ENCODE measurements around the gene MEMO1. TPM values are rescaled to one million over a fixed set of nuclear protein-coding genes. Genes with fewer than 3 reads are reported as not detected.

Gene MEMO1
- total and polyA plus RNA-seq, 4 donors = 30.7 to 38.5 (median 32.2) TPM

- 98 to 100% methylated on average over 3 of the region's 3 CpGs for WGBS, 2 donors
- H3K4me1 ChIP-seq (ENCODE audit: control insufficient read depth in 5 of 5, insufficient read depth in 5 of 5, low read length in 5 of 5) = no peaks in the 10 kb centered on the region
- no peak overlapping the region for H3K27ac ChIP-seq (ENCODE audit: low read depth in 1 of 2, low read length in 1 of 2)
- DNase-seq = no peak
- H3K36me3 ChIP-seq (ENCODE audit: control insufficient read depth in 4 of 4, insufficient read depth in 4 of 4, low read length in 4 of 4) = peaks cover 0 to 5% (median 2%) of the 10 kb centered on the region in 4 donors
- H3K9ac ChIP-seq (ENCODE audit: insufficient read depth in 1 of 2, low read length in 2 of 2) = no peak overlapping the region
- no peaks in the 10 kb centered on the region for H3K27me3 ChIP-seq (ENCODE audit: control insufficient read depth in 3 of 3, insufficient read depth in 3 of 3, low read length in 2 of 3)
- TF ChIP-seq CTCF (IDR thresholded peaks at IDR 0.05; ENCODE audit: control extremely low read depth, extremely low read depth) = no peak
- H3K9me3 ChIP-seq (ENCODE audit: control insufficient read depth in 4 of 4, insufficient read depth in 3 of 4, low read length in 3 of 4) = no peaks in the 10 kb centered on the region
- no peak for ATAC-seq (ENCODE audit: insufficient read depth, low FRiP score)
- no peak overlapping the region for H3K4me3 ChIP-seq
Measured at GRCh38 chr2:31937741-31938140, 73.1 kb downstream of the MEMO1 start.

- no peaks in the 10 kb centered on the region for H3K36me3 ChIP-seq (ENCODE audit: control insufficient read depth in 4 of 4, insufficient read depth in 4 of 4, low read length in 4 of 4)
Measured at GRCh38 chr2:31935370-31935769, 75.4 kb downstream of the MEMO1 start.

GRCh38 chr2:31933066-31933465 lies 77.7 kb downstream of the MEMO1 start:
- ATAC-seq (ENCODE audit: insufficient read depth, low FRiP score) = no peak
- WGBS, 2 donors = 95 to 98% methylated on average over 4 of the region's 4 CpGs

More at GRCh38 chr2:31935370-31935769, 75.4 kb downstream of the MEMO1 start:
- Histone ChIP-seq H3K27ac (ENCODE audit: low read depth in 1 of 2, low read length in 1 of 2) (no peak overlapping the region), H3K9ac (ENCODE audit: insufficient read depth in 1 of 2, low read length in 2 of 2) (no peak overlapping the region), H3K9me3 (ENCODE audit: control insufficient read depth in 4 of 4, insufficient read depth in 3 of 4, low read length in 3 of 4) (no peaks in the 10 kb centered on the region), H3K4me1 (ENCODE audit: control insufficient read depth in 5 of 5, insufficient read depth in 5 of 5, low read length in 5 of 5) (no peaks in the 10 kb centered on the region), H3K4me3 (no peak overlapping the region), H3K27me3 (ENCODE audit: control insufficient read depth in 3 of 3, insufficient read depth in 3 of 3, low read length in 2 of 3) (no peaks in the 10 kb centered on the region)
- WGBS, 2 donors = 76 to 83% methylated on average over 4 of the region's 4 CpGs
- ATAC-seq (ENCODE audit: insufficient read depth, low FRiP score) = no peak
- TF ChIP-seq CTCF (IDR thresholded peaks at IDR 0.05; ENCODE audit: control extremely low read depth, extremely low read depth) = no peak
- DNase-seq = no peak

More at GRCh38 chr2:31933066-31933465, 77.7 kb downstream of the MEMO1 start:
- H3K9me3 ChIP-seq (ENCODE audit: control insufficient read depth in 4 of 4, insufficient read depth in 3 of 4, low read length in 3 of 4) = no peaks in the 10 kb centered on the region
- H3K9ac ChIP-seq (ENCODE audit: insufficient read depth in 1 of 2, low read length in 2 of 2) = no peak overlapping the region
- H3K4me1 ChIP-seq (ENCODE audit: control insufficient read depth in 5 of 5, insufficient read depth in 5 of 5, low read length in 5 of 5) = no peaks in the 10 kb centered on the region
- TF ChIP-seq CTCF (IDR thresholded peaks at IDR 0.05; ENCODE audit: control extremely low read depth, extremely low read depth) = no peak
- no peaks in the 10 kb centered on the region for H3K27me3 ChIP-seq (ENCODE audit: control insufficient read depth in 3 of 3, insufficient read depth in 3 of 3, low read length in 2 of 3)
- no peak overlapping the region for H3K4me3 ChIP-seq
- peaks cover 0 to 2% (median 0%) of the 10 kb centered on the region in 4 donors for H3K36me3 ChIP-seq (ENCODE audit: control insufficient read depth in 4 of 4, insufficient read depth in 4 of 4, low read length in 4 of 4)
- DNase-seq = no peak
- H3K27ac ChIP-seq (ENCODE audit: low read depth in 1 of 2, low read length in 1 of 2) = no peak overlapping the region
